Thyroid gland (tissue), 4 donors: ENCODE data around the gene MRPS27.

ENCODE experiments used
- CTCF ChIP-seq, 6 experiments: fragments of 200-600 bp in 3 of 6; fragments of 450-650 bp in 3 of 6; sonication (generic) in 3 of 6; IDR thresholded peaks; one replicate each; pipeline ENCODE4 v1.5.1; 2016 to 2019; ENCODE audit warnings: antibody characterized with exemption in 6 of 6, mild to moderate bottlenecking in 2 of 6, inconsistent platforms in 1 of 6, moderate library complexity in 1 of 6
- POLR2A ChIP-seq, 2 donors: fragments of 450-650 bp; IDR thresholded peaks; one replicate each; pipeline ENCODE4 v1.6.1; 2017; ENCODE audit warnings: antibody characterized with exemption in 2 of 2, mild to moderate bottlenecking in 2 of 2, moderate library complexity in 1 of 2

- TF ChIP-seq CTCF (IDR thresholded peaks at IDR 0.05) (no peak), POLR2A (IDR thresholded peaks at IDR 0.05) (no peak)
Observed at GRCh38 chr5:72228960-72229359, 91.1 kb downstream of the MRPS27 start.
